22Rv1 (cell line): ENCODE measurements around the gene TFDP1.

Source experiments
- CTCF ChIP-seq: fragments of 450-650 bp; IDR thresholded peaks from 2 replicates; pipeline ENCODE4 v1.5.1; 2017; ENCODE audit warnings: mild to moderate bottlenecking
- ZFX ChIP-seq: fragments of 450-650 bp; IDR thresholded peaks from 2 replicates; pipeline ENCODE4 v1.6.1; 2017; ENCODE audit warnings: antibody characterized with exemption, borderline replicate concordance

- TF ChIP-seq CTCF (no peak), ZFX (no peak)
These were observed 33.4 kb downstream of the TFDP1 start for GRCh38 chr13:113617961-113618360.
